ENCODE results near the gene E2F8. TPM values are rescaled to one million over a fixed set of nuclear protein-coding genes. Genes with fewer than 3 reads are reported as not detected.
A peak's percentile ranks its signal among the peaks of the same experiment; 100 is the strongest.

Gene E2F8, protein sequence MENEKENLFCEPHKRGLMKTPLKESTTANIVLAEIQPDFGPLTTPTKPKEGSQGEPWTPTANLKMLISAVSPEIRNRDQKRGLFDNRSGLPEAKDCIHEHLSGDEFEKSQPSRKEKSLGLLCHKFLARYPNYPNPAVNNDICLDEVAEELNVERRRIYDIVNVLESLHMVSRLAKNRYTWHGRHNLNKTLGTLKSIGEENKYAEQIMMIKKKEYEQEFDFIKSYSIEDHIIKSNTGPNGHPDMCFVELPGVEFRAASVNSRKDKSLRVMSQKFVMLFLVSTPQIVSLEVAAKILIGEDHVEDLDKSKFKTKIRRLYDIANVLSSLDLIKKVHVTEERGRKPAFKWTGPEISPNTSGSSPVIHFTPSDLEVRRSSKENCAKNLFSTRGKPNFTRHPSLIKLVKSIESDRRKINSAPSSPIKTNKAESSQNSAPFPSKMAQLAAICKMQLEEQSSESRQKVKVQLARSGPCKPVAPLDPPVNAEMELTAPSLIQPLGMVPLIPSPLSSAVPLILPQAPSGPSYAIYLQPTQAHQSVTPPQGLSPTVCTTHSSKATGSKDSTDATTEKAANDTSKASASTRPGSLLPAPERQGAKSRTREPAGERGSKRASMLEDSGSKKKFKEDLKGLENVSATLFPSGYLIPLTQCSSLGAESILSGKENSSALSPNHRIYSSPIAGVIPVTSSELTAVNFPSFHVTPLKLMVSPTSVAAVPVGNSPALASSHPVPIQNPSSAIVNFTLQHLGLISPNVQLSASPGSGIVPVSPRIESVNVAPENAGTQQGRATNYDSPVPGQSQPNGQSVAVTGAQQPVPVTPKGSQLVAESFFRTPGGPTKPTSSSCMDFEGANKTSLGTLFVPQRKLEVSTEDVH
- 0.85 TPM for polyA plus RNA-seq (2012; ENCODE audit: insufficient read length, low read depth)

- peak; percentile 76; the same call in 1 of the 2 replicates for TF ChIP-seq SIN3A (IDR thresholded peaks at IDR 0.05; ENCODE audit: borderline replicate concordance, insufficient read depth, low read length)
- TF ChIP-seq, protein P1, sequence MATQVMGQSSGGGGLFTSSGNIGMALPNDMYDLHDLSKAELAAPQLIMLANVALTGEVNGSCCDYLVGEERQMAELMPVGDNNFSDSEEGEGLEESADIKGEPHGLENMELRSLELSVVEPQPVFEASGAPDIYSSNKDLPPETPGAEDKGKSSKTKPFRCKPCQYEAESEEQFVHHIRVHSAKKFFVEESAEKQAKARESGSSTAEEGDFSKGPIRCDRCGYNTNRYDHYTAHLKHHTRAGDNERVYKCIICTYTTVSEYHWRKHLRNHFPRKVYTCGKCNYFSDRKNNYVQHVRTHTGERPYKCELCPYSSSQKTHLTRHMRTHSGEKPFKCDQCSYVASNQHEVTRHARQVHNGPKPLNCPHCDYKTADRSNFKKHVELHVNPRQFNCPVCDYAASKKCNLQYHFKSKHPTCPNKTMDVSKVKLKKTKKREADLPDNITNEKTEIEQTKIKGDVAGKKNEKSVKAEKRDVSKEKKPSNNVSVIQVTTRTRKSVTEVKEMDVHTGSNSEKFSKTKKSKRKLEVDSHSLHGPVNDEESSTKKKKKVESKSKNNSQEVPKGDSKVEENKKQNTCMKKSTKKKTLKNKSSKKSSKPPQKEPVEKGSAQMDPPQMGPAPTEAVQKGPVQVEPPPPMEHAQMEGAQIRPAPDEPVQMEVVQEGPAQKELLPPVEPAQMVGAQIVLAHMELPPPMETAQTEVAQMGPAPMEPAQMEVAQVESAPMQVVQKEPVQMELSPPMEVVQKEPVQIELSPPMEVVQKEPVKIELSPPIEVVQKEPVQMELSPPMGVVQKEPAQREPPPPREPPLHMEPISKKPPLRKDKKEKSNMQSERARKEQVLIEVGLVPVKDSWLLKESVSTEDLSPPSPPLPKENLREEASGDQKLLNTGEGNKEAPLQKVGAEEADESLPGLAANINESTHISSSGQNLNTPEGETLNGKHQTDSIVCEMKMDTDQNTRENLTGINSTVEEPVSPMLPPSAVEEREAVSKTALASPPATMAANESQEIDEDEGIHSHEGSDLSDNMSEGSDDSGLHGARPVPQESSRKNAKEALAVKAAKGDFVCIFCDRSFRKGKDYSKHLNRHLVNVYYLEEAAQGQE (IDR thresholded peaks at IDR 0.05; ENCODE audit: insufficient read depth in 1 of 2, low read depth in 2 of 2, low read length in 2 of 2) = no peak
- peak; percentile 59 for TF ChIP-seq FOXP2 (optimal IDR thresholded peaks at IDR 0.05; ENCODE audit: borderline replicate concordance, extremely low read depth, extremely low read length, insufficient read depth)
Observed at GRCh38 chr11:19240420-19241259, at the start of gene E2F8. TSS of gene E2F8 (minus strand) at chr11:19240945. CDS start at chr11:19240121, 824 bp downstream.

- TF ChIP-seq FOXP2 (optimal IDR thresholded peaks at IDR 0.05; ENCODE audit: borderline replicate concordance, extremely low read depth, extremely low read length, insufficient read depth) (no peak), SIN3A (IDR thresholded peaks at IDR 0.05; ENCODE audit: borderline replicate concordance, insufficient read depth, low read length) (no peak), POLR2AphosphoS5 (IDR thresholded peaks at IDR 0.05; ENCODE audit: low read depth, low read length) (no peak), TAF1 (IDR thresholded peaks at IDR 0.05; ENCODE audit: borderline replicate concordance, insufficient read depth, low read length) (no peak)
- TF ChIP-seq, protein P1 (IDR thresholded peaks at IDR 0.05; ENCODE audit: insufficient read depth in 1 of 2, low read depth in 2 of 2, low read length in 2 of 2) = no peak
Observed at GRCh38 chr11:19290356-19290755, 49.6 kb upstream of the E2F8 start.

DNA sequence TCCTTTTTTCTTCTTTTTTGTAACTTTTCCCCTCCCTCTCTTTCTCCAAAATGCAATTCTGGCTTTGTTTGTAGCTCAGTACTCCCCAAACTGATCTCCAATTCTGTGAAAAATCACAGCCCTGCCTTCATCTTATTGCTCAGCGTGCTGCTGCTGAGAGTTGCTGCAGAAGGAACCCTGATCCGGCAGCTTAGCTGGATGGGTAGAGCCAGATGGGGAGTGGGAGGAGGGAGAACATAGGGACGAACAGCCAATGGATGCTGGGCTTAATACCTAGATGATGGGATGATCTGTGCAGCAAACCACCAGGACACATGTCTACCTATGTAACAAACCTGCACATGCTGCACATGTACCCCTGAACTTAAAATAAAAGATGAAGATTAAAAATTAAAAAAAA, 47.5 kb upstream of the E2F8 start:
- no peak for TF ChIP-seq TAF1 (IDR thresholded peaks at IDR 0.05; ENCODE audit: borderline replicate concordance, insufficient read depth, low read length)
- TF ChIP-seq SIN3A (IDR thresholded peaks at IDR 0.05; ENCODE audit: borderline replicate concordance, insufficient read depth, low read length) = no peak
- TF ChIP-seq FOXP2 (optimal IDR thresholded peaks at IDR 0.05; ENCODE audit: borderline replicate concordance, extremely low read depth, extremely low read length, insufficient read depth) = no peak
- TF ChIP-seq POLR2AphosphoS5 (IDR thresholded peaks at IDR 0.05; ENCODE audit: low read depth, low read length) = no peak
- TF ChIP-seq, protein P1 (IDR thresholded peaks at IDR 0.05; ENCODE audit: insufficient read depth in 1 of 2, low read depth in 2 of 2, low read length in 2 of 2) = no peak

- TF ChIP-seq POLR2AphosphoS5 (IDR thresholded peaks at IDR 0.05; ENCODE audit: low read depth, low read length) (no peak), FOXP2 (optimal IDR thresholded peaks at IDR 0.05; ENCODE audit: borderline replicate concordance, extremely low read depth, extremely low read length, insufficient read depth) (no peak), TAF1 (IDR thresholded peaks at IDR 0.05; ENCODE audit: borderline replicate concordance, insufficient read depth, low read length) (no peak), SIN3A (IDR thresholded peaks at IDR 0.05; ENCODE audit: borderline replicate concordance, insufficient read depth, low read length) (no peak)
- TF ChIP-seq, protein P1 (IDR thresholded peaks at IDR 0.05; ENCODE audit: insufficient read depth in 1 of 2, low read depth in 2 of 2, low read length in 2 of 2) = no peak
Observed at GRCh38 chr11:19286411-19286810, 45.7 kb upstream of the E2F8 start.

All from PFSK-1 (cell line).